NCI-H510A (cell line): ENCODE results near the gene E2F8.

Source experiments
- DNase-seq: peaks from one replicate; lab custom pipeline; 2025; lab: John Stamatoyannopoulos, UW

E2F8 gene

GRCh38 chr11:19220903-19221724 is 19.6 kb downstream of the E2F8 start:
- no peak for DNase-seq

GRCh38 chr11:19218786-19219460 is 21.8 kb downstream of the E2F8 start:
- DNase-seq: peak; percentile 23

GRCh38 chr11:19218216-19218615 is 22.5 kb downstream of the E2F8 start:
- no peak for DNase-seq

GRCh38 chr11:19216709-19217374 is 23.9 kb downstream of the E2F8 start:
- DNase-seq: no peak

- no peak for DNase-seq
Measured at GRCh38 chr11:19216021-19216420, 24.7 kb downstream of the E2F8 start.

GRCh38 chr11:19209617-19210370 is 31.0 kb downstream of the E2F8 start:
- no peak for DNase-seq

GRCh38 chr11:19208959-19209546 is 31.7 kb downstream of the E2F8 start:
- no peak for DNase-seq

GRCh38 chr11:19208181-19208580 is 32.6 kb downstream of the E2F8 start:
- DNase-seq: no peak

GRCh38 chr11:19204836-19205235 is 35.9 kb downstream of the E2F8 start:
- no peak for DNase-seq

- no peak for DNase-seq
Measured at GRCh38 chr11:19201737-19202605, 38.8 kb downstream of the E2F8 start, which contains the start of gene CSRP3. Gene CSRP3 (minus strand): TSS chr11:19201983. CDS start chr11:19192448, 9,535 bp downstream.

- no peak for DNase-seq
Measured at GRCh38 chr11:19200410-19201201, 40.1 kb downstream of the E2F8 start.

- no peak for DNase-seq
Measured at GRCh38 chr11:19199771-19200170, 41.0 kb downstream of the E2F8 start.

GRCh38 chr11:19199048-19199447 is 41.7 kb downstream of the E2F8 start:
- DNase-seq: no peak

- no peak for DNase-seq
Measured at GRCh38 chr11:19196432-19196831, 44.3 kb downstream of the E2F8 start.

GRCh38 chr11:19194620-19195308 is 46.0 kb downstream of the E2F8 start:
- DNase-seq: no peak

- no peak for DNase-seq
Measured at GRCh38 chr11:19193916-19194315, 46.8 kb downstream of the E2F8 start.

- no peak for DNase-seq
Measured at GRCh38 chr11:19191530-19192169, 49.1 kb downstream of the E2F8 start.

- no peak for DNase-seq
Measured at GRCh38 chr11:19187833-19188258, 52.9 kb downstream of the E2F8 start.
